DOHH2 (cell line): Measurements from ENCODE around the gene FAM131A.

Experiments used
- CTCF ChIP-seq: fragments of 200-600 bp; sonication (generic); IDR thresholded peaks from one replicate; pipeline ENCODE4 v1.5.1; 2014; ENCODE audit warnings: antibody characterized with exemption, mild to moderate bottlenecking, low read depth, low read length; ENCODE audit not compliant: poor library complexity, severe bottlenecking
- EZH2phosphoT487 ChIP-seq: fragments of 200-600 bp; sonication (generic); IDR thresholded peaks from 2 replicates; pipeline ENCODE4 v1.6.1; 2017; ENCODE audit warnings: borderline replicate concordance, mild to moderate bottlenecking, antibody characterized with exemption, low read length, moderate library complexity, mixed read lengths

- TF ChIP-seq CTCF (no peak), EZH2phosphoT487 (no peak)
These were observed 29.4 kb downstream of the FAM131A start for GRCh38 chr3:184366619-184367289.
